Nephron progenitor cell (in vitro differentiated cells): Measurements from ENCODE around the gene IKZF1.

Experiments used
- DNase-seq: peaks from one replicate; pipeline ENCODE4 v3.0.0; 2021
- H3K27ac Mint-ChIP-seq: 2 replicates; pipeline ENCODE4 v1.8.0; 2021; ENCODE audit warnings: mild to moderate bottlenecking, moderate library complexity, mixed read lengths
- H3K27me3 Mint-ChIP-seq: 2 replicates; pipeline ENCODE4 v1.8.0; 2021; ENCODE audit warnings: mild to moderate bottlenecking, low read depth, mixed read lengths; ENCODE audit not compliant: poor library complexity
- H3K36me3 Mint-ChIP-seq: 2 replicates; pipeline ENCODE4 v1.8.0; 2021; ENCODE audit warnings: low read depth, mixed read lengths
- H3K4me1 Mint-ChIP-seq: 2 replicates; pipeline ENCODE4 v1.8.0; 2021; ENCODE audit warnings: mixed read lengths
- H3K4me3 Mint-ChIP-seq: 2 replicates; pipeline ENCODE4 v1.8.0; 2021; ENCODE audit warnings: mild to moderate bottlenecking, moderate library complexity, mixed read lengths
- H3K9me3 Mint-ChIP-seq: 2 replicates; pipeline ENCODE4 v1.8.0; 2021; ENCODE audit warnings: mild to moderate bottlenecking, moderate library complexity, mixed read lengths
- TF ChIP-seq, protein P1 (sequence below): fragments of 200-600 bp; sonication (generic); IDR thresholded peaks from 2 replicates; pipeline ENCODE4 v1.5.0; 2021; ENCODE audit warnings: antibody characterized with exemption

Gene IKZF1

DNA sequence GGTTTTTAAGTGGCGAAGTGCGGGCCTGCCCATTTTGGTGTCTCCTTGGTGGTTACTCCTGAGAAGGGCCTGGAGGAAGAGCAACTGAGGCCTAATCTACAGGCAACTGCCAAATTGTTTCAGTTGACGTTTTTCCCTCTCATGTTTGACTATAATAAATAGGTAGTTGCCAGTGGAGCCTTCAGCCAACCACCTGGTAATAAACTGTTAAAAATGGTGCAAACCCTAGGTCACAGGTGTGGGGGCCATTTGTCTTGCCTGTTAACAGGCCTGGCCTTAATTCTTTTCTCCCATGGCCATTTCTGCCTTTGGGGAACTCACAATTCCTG, 3.7 kb downstream of the IKZF1 start:
- Mint-ChIP-seq H3K27me3 (peaks cover 75% of the 10 kb centered on the region), H3K9me3 (peaks cover 2% of the 10 kb centered on the region), H3K4me3 (no peak overlapping the region), H3K27ac (no peak overlapping the region), H3K36me3 (no peaks in the 10 kb centered on the region), H3K4me1 (peaks cover 26% of the 10 kb centered on the region)
- TF ChIP-seq, protein P1, sequence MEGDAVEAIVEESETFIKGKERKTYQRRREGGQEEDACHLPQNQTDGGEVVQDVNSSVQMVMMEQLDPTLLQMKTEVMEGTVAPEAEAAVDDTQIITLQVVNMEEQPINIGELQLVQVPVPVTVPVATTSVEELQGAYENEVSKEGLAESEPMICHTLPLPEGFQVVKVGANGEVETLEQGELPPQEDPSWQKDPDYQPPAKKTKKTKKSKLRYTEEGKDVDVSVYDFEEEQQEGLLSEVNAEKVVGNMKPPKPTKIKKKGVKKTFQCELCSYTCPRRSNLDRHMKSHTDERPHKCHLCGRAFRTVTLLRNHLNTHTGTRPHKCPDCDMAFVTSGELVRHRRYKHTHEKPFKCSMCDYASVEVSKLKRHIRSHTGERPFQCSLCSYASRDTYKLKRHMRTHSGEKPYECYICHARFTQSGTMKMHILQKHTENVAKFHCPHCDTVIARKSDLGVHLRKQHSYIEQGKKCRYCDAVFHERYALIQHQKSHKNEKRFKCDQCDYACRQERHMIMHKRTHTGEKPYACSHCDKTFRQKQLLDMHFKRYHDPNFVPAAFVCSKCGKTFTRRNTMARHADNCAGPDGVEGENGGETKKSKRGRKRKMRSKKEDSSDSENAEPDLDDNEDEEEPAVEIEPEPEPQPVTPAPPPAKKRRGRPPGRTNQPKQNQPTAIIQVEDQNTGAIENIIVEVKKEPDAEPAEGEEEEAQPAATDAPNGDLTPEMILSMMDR = no peak
- no peak for DNase-seq

DNA sequence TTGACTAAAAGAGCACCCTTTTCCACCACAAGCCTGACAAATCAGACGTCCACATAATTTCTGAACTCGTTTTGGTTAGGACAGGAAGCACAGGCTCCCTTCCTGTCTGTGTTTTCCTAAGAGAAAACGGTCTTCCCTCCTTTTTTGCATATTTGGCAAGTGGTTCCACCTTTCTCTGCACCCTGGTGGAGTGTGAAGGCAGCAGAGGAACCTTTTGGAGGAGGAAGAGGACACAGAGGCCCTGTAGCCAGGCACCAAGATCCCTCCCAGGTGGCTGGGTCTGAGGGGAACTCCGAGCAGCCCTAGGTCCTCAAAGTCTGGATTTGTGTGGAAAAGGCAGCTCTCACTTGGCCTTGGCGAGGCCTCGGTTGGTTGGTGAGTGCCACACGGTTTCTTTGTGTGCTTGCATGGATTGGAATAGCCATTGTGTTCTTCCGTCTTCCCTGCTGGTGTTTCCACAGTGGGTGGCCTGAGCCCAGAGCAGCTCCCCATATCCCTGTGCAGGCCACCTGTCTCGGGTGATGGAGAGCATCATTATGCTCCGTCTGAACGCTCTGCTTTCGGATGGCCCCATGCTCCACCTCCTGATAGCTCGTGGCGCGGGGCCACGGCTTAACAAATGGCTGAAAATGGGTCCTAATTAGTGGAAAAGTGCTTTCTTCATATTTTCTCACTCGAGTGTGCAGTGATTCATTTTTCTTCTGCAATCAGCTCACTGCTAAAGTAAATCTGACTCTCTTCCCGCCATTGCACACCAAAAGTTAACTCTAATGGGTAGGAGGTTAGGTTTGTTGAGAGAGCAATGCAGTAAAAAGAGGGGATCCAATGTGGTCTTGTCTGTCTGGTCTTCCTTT, 4.2 kb downstream of the IKZF1 start:
- TF ChIP-seq, protein P1 = no peak
- Mint-ChIP-seq H3K27me3 (peaks cover 75% of the 10 kb centered on the region), H3K4me1 (peaks cover 30% of the 10 kb centered on the region)

DNA sequence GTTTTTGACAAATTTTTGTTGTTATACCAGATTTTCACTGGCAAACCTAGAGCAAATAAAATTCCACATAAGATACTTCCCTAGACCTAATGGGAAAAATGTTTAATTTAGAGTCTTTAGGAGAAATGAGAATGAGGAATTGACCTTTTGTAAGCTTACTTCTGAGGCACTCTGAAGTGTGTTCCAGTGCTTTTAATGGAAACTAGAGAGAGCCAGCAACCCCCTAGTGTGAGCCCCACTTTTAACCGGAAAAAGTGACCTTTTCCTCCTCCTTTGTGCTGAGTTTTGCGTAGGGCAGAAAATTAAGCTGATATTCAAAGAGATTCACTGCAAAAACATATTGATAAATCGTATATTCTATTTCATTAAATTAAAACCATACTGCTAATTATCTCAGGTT, 5.2 kb downstream of the IKZF1 start:
- TF ChIP-seq, protein P1 = no peak
- peaks cover 76% of the 10 kb centered on the region for H3K27me3 Mint-ChIP-seq
- H3K4me1 Mint-ChIP-seq = peaks cover 36% of the 10 kb centered on the region
- H3K9me3 Mint-ChIP-seq = no peaks in the 10 kb centered on the region
- no peak overlapping the region for H3K4me3 Mint-ChIP-seq
- no peak overlapping the region for H3K27ac Mint-ChIP-seq
- DNase-seq = no peak
- H3K36me3 Mint-ChIP-seq = no peaks in the 10 kb centered on the region

More for the DNA sequence above, 4.2 kb downstream of the IKZF1 start:
- DNase-seq = no peak
- H3K9me3 Mint-ChIP-seq = no peaks in the 10 kb centered on the region
- no peaks in the 10 kb centered on the region for H3K36me3 Mint-ChIP-seq
- H3K4me3 Mint-ChIP-seq = no peak overlapping the region
- no peak overlapping the region for H3K27ac Mint-ChIP-seq

DNA sequence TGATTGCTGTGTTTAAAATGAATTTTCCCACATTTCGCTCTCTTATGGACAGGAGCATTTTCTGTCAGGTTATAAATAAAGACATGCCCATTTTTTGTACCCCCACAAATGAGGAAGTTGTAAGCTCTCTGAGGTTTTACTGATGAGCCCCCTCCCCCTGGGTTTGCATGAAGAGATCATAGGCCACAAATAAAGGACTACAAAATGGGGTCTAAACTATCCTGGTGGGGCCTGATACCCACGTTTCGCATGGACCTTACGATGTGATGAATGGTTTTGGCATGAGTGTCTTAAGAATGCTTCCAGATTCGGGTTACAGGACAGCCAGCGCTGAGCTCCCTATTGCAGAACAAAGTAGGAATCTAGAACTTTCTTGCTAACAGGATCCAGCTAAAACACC, 5.8 kb downstream of the IKZF1 start:
- TF ChIP-seq, protein P1 = no peak
- H3K4me3 Mint-ChIP-seq = no peak overlapping the region
- DNase-seq = no peak
- no peaks in the 10 kb centered on the region for H3K36me3 Mint-ChIP-seq
- H3K27ac Mint-ChIP-seq = no peak overlapping the region
- no peaks in the 10 kb centered on the region for H3K9me3 Mint-ChIP-seq
- H3K4me1 Mint-ChIP-seq = peaks cover 38% of the 10 kb centered on the region
- H3K27me3 Mint-ChIP-seq = peaks cover 70% of the 10 kb centered on the region

DNA sequence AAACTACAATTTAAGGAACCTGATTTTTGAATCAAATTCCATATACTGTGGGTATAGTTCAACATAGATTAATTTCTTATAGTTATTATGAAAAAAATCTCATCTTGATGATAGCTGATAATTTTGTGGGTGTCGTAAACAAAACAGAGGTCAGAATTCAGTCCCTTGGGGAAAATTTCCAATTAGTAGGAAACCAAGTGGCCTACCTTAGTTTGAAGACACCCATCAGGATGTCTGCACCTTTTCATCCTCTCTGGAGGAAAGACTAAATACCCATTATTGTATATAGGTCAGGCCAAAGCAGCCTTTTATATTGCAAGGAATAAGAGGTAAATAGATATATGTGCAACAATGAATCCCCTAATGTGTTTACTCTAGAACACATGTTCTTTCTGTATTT, 6.4 kb downstream of the IKZF1 start:
- TF ChIP-seq, protein P1 = no peak
- H3K4me3 Mint-ChIP-seq = no peak overlapping the region
- H3K27ac Mint-ChIP-seq = no peak overlapping the region
- H3K27me3 Mint-ChIP-seq = peaks cover 66% of the 10 kb centered on the region
- H3K4me1 Mint-ChIP-seq = peaks cover 44% of the 10 kb centered on the region
- DNase-seq = no peak
- H3K36me3 Mint-ChIP-seq = no peaks in the 10 kb centered on the region
- no peaks in the 10 kb centered on the region for H3K9me3 Mint-ChIP-seq
